ENCODE results near the gene STXBP6.

Gene STXBP6

DNA sequence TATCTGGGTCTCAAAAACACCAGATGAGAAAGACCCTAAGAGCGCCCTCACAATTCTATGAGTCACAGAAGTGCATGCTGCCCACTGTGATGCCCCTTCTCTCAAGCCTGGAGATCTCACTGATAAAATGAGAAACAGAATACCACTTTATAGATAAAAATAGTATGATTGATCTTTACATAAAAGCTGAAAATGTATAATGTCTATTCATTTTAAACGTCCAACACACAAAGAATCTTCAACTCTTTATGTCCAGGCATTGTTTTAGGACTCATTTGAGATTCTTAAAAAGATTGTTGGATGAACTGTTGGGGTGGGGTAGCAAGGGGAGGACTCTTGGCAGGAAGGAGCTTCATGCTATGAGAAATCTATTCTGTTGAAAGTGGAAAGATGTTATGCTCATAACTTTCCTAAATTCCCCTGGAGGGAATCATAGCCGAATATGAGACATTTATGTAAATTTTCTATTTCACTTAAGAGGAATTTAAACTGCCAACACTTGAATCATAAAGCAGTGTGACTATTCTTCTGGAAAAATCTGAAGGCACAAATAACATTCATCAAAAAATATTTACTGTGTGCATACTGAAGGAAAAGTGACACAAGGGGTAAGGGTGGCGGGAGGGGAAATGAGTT, 174.6 kb downstream of the STXBP6 start:
- intact Hi-C loops (cut with DNase I; ENCODE audit: low total_unique reads): no loop called here
- Histone ChIP-seq H3K27me3 (no peaks in the 10 kb centered on the region), H3K27ac (no peak overlapping the region), H3K9me3 (no peaks in the 10 kb centered on the region), H3K36me3 (no peaks in the 10 kb centered on the region), H3K4me1 (peaks cover 0 to 4% (median under 1%) of the 10 kb centered on the region in 4 donors), H3K4me3 (no peak overlapping the region)
- TF ChIP-seq, protein P1, sequence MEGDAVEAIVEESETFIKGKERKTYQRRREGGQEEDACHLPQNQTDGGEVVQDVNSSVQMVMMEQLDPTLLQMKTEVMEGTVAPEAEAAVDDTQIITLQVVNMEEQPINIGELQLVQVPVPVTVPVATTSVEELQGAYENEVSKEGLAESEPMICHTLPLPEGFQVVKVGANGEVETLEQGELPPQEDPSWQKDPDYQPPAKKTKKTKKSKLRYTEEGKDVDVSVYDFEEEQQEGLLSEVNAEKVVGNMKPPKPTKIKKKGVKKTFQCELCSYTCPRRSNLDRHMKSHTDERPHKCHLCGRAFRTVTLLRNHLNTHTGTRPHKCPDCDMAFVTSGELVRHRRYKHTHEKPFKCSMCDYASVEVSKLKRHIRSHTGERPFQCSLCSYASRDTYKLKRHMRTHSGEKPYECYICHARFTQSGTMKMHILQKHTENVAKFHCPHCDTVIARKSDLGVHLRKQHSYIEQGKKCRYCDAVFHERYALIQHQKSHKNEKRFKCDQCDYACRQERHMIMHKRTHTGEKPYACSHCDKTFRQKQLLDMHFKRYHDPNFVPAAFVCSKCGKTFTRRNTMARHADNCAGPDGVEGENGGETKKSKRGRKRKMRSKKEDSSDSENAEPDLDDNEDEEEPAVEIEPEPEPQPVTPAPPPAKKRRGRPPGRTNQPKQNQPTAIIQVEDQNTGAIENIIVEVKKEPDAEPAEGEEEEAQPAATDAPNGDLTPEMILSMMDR (IDR thresholded peaks at IDR 0.05): no peak
- no peak for DNase-seq

DNA sequence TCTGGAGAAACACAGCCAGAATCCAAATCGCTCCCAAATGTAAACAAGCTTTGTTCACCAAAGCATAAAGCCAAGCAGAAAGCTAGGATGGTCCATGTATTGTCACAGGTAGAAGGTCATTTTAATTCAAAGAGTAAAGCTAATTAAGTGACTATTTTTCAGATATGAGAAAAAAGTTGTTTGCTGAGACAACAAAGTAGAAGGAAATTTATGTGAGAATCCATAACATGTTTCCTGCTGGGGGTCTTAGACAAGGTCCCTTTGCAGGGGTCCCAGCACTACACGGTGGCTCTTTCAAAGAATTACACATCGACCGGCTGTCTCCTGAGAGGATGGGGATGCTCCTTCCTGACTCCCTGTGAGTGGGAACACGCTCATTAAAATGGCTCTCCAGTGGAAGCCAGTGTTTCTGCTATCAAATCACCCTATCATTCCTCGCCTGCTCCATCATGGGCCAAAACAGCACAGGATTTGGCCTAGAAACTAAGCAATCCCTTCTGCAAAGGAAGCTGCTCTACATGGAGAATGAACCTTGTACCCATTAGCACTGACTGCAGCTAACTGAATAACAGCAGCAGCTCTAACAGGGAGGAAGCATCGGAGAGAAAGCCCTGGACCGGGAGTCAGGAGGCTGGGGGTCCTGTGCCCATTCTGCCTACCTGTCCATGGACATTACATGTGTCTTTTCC, 175.3 kb downstream of the STXBP6 start:
- Histone ChIP-seq H3K4me3 (no peak overlapping the region), H3K27me3 (no peaks in the 10 kb centered on the region), H3K9me3 (no peaks in the 10 kb centered on the region), H3K36me3 (no peaks in the 10 kb centered on the region), H3K4me1 (no peaks in the 10 kb centered on the region), H3K27ac (no peak overlapping the region)
- intact Hi-C loops (cut with DNase I; ENCODE audit: low total_unique reads): no loop called here
- DNase-seq: no peak
- TF ChIP-seq, protein P1 (IDR thresholded peaks at IDR 0.05): no peak

DNA sequence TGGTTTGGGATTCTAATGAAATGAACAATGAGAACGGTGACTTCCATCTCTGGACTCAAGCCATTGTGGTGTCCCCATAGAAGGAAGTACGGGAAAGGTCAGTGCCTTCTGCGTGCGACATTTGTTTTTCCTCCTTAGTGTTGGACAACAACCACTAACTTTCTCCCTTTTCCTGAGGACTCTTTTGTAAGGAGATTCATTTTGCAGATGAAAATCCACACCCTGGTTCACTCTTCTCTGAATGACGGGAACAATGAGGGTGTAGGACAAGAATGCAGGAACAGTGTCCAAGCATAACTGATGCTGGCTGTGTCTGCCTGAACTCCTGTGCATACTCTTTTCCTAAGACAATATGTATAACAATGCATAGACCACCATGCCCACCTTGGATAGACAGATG, 176.4 kb downstream of the STXBP6 start:
- no peaks in the 10 kb centered on the region for H3K36me3 ChIP-seq

DNA sequence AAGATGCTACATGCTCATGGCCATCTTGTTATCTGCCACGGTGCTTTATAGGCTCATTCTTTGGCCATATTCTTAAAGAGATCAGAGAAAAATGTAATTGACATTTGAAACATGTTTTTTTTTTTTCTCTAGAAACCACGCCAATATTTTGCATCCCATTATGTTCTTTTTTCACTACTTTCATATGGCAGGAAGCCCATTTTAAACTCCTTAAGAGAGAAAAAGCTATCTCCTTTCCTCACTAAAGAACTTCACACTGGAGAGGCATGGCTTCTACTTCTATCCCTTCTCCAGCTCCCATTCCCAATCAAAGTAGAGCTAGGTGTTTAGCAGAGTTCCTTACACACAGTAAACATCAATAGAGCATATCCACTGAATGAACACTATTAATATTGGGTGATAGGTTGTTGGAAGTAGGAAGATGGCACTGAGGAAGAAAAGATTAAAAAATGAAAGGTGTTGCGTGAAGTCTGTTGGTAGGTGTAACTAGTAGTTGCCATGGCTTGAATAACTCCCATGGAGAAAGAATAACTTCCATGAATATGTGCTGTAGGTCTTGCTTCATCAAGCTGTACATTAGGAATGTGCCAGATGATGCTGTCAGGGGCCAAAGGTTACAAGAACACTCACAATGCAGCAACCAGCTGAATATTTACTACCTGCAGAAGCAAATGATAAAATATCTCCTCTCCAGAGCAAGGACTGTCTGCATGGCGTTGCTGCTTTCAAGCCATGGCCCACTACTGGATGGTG, 178.8 kb downstream of the STXBP6 start:
- DNase-seq: no peak
- TF ChIP-seq, protein P1 (IDR thresholded peaks at IDR 0.05): no peak
- no peaks in the 10 kb centered on the region for H3K4me1 ChIP-seq
- H3K4me3 ChIP-seq: no peak overlapping the region
- no peak overlapping the region for H3K27ac ChIP-seq
- H3K36me3 ChIP-seq: no peaks in the 10 kb centered on the region
- no peaks in the 10 kb centered on the region for H3K9me3 ChIP-seq
- H3K27me3 ChIP-seq: no peaks in the 10 kb centered on the region
- intact Hi-C loops (cut with DNase I; ENCODE audit: low total_unique reads): no loop called here

More for the DNA sequence above, 176.4 kb downstream of the STXBP6 start:
- H3K27me3 ChIP-seq: no peaks in the 10 kb centered on the region
- H3K4me3 ChIP-seq: no peak overlapping the region
- TF ChIP-seq, protein P1 (IDR thresholded peaks at IDR 0.05): no peak
- no peak for DNase-seq
- H3K27ac ChIP-seq: no peak overlapping the region
- no peaks in the 10 kb centered on the region for H3K4me1 ChIP-seq
- intact Hi-C loops (cut with DNase I; ENCODE audit: low total_unique reads): no loop called here
- no peaks in the 10 kb centered on the region for H3K9me3 ChIP-seq

DNA sequence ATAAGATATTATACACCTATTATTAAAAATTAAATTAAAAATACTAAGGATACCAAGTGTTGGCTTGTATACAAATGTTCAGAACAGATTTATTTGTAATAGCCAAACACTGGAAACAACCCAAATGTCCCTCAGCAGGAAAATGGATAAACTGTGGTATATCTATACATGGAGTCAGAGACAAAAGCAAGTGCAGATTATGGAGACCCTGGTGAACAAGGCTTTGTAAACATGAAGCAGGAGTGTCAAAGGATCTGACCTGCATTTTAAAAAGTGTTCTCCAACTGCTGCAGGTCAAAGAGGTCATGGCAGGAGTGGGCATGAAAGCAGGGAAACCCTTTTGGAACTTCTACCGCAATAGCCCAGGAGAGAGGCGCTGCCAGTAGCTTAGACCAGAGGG, 181.6 kb downstream of the STXBP6 start:
- H3K27ac ChIP-seq: no peak overlapping the region
- H3K36me3 ChIP-seq: no peaks in the 10 kb centered on the region
- no peak overlapping the region for H3K4me3 ChIP-seq
- DNase-seq: no peak
- intact Hi-C loops (cut with DNase I; ENCODE audit: low total_unique reads): no loop called here
- TF ChIP-seq, protein P1 (IDR thresholded peaks at IDR 0.05): no peak
- H3K27me3 ChIP-seq: no peaks in the 10 kb centered on the region
- no peaks in the 10 kb centered on the region for H3K9me3 ChIP-seq
- no peaks in the 10 kb centered on the region for H3K4me1 ChIP-seq
